IMR-90 (cell line): ENCODE measurements around the gene GPR35. TPM values are rescaled to one million over a fixed set of nuclear protein-coding genes. Genes with fewer than 3 reads are reported as not detected.

ENCODE experiments used
- ATAC-seq: fragments of 200-7000 bp; cut with Tn5 transposase; 2 replicates; pipeline ENCODE4 v1.9.1; 2020; ENCODE audit warnings: low read depth, mild to moderate bottlenecking, moderate library complexity
- BruUV-seq: library from RNA; stranded (reverse); fragments of 400-500 nt; replicated peaks from 2 replicates; lab custom pipeline; 2021; lab: Mats Ljungman, UMichigan
- CTCF ChIA-PET: fragments of 300-600 bp; formaldehyde crosslinking; extraction: SDS; loops from one replicate; lab custom pipeline; 2021; ENCODE audit warnings: antibody characterized with exemption; lab: Yijun Ruan, JAX
- POLR2A ChIA-PET: fragments of 300-600 bp; sonication (Branson Sonifier 250); formaldehyde crosslinking; loops from one replicate; lab custom pipeline; 2022; ENCODE audit warnings: antibody characterized with exemption; ENCODE audit not compliant: unreplicated experiment; lab: Charles Lee
- DNase-seq: peaks from one replicate; pipeline ENCODE4 v3.0.0; 2013
- H2AFZ ChIP-seq: replicated peaks from 2 replicates; pipeline ENCODE3; 2013; ENCODE audit warnings: low read length, mild to moderate bottlenecking; ENCODE audit not compliant: poor library complexity
- H2AK5ac ChIP-seq: 2 replicates; pipeline ENCODE4 v1.6.1; 2013; ENCODE audit warnings: low read depth, low read length, inconsistent platforms
- H2AK9ac ChIP-seq: replicated peaks from 2 replicates; pipeline ENCODE3; 2013; ENCODE audit warnings: mild to moderate bottlenecking, low read depth, low read length, moderate library complexity; ENCODE audit not compliant: poor library complexity
- H2BK120ac ChIP-seq: 2 replicates; pipeline ENCODE4 v1.6.1; 2013; ENCODE audit warnings: low read depth, low read length, inconsistent platforms
- H2BK15ac ChIP-seq: 3 replicates; pipeline ENCODE4 v1.6.1; 2013; ENCODE audit warnings: low read depth, low read length, inconsistent platforms
- H2BK20ac ChIP-seq: 2 replicates; pipeline ENCODE4 v1.6.1; 2013; ENCODE audit warnings: low read depth, mild to moderate bottlenecking, inconsistent platforms, low read length, moderate library complexity
- H2BK5ac ChIP-seq: 2 replicates; pipeline ENCODE4 v1.6.1; 2013; ENCODE audit warnings: mild to moderate bottlenecking, low read depth, low read length, inconsistent platforms; ENCODE audit not compliant: poor library complexity, severe bottlenecking
- H3K14ac ChIP-seq: replicated peaks from 2 replicates; pipeline ENCODE4 v1.6.1; 2013; ENCODE audit warnings: low read depth, low read length, inconsistent platforms
- H3K18ac ChIP-seq: 2 replicates; pipeline ENCODE4 v1.6.1; 2013; ENCODE audit warnings: low read depth, low read length, control low read depth
- H3K23ac ChIP-seq: 2 replicates; pipeline ENCODE4 v1.6.1; 2013; ENCODE audit warnings: low read depth, low read length, inconsistent platforms
- H3K27ac ChIP-seq: 2 replicates; pipeline ENCODE4 v1.5.1; 2013; ENCODE audit warnings: mild to moderate bottlenecking, control low read depth, low read length; ENCODE audit not compliant: insufficient read depth
- H3K27me3 ChIP-seq: 2 replicates; pipeline ENCODE4 v1.6.1; 2013; ENCODE audit warnings: low read length; ENCODE audit not compliant: control insufficient read depth, insufficient read depth
- H3K36me3 ChIP-seq: 2 replicates; pipeline ENCODE4 v1.6.1; 2013; ENCODE audit warnings: low read length, mixed read lengths; ENCODE audit not compliant: control insufficient read depth, insufficient read depth
- H3K4ac ChIP-seq: 2 replicates; pipeline ENCODE4 v1.6.1; 2013; ENCODE audit warnings: low read depth, low read length, inconsistent platforms
- H3K4me1 ChIP-seq: 2 replicates; pipeline ENCODE4 v1.6.1; 2013; ENCODE audit warnings: low read length, mixed read lengths; ENCODE audit not compliant: control insufficient read depth, insufficient read depth
- H3K4me2 ChIP-seq: 2 replicates; pipeline ENCODE4 v1.6.1; 2013; ENCODE audit warnings: low read depth, mild to moderate bottlenecking, control low read depth, low read length, moderate library complexity
- H3K4me3 ChIP-seq: 2 replicates; pipeline ENCODE4 v1.5.1; 2013; ENCODE audit warnings: low read depth, mild to moderate bottlenecking, control low read depth, low read length, moderate library complexity; ENCODE audit not compliant: insufficient read depth
- H3K56ac ChIP-seq: 2 replicates; pipeline ENCODE4 v1.6.1; 2013; ENCODE audit warnings: low read length, inconsistent platforms; ENCODE audit not compliant: insufficient read depth; ENCODE audit errors: extremely low read depth
- H3K79me1 ChIP-seq, 2 experiments: 2 replicates each; pipeline ENCODE4 v1.6.1; 2013; ENCODE audit warnings: low read length in 2 of 2, inconsistent platforms in 1 of 2, low read depth in 1 of 2
- H3K9ac ChIP-seq: 2 replicates; pipeline ENCODE4 v1.6.1; 2013; ENCODE audit warnings: low read depth, low read length, control low read depth
- H3K9me1 ChIP-seq: 2 replicates; pipeline ENCODE4 v1.6.1; 2013; ENCODE audit warnings: low read length, inconsistent platforms; ENCODE audit not compliant: insufficient read depth
- H3K9me3 ChIP-seq: 2 replicates; pipeline ENCODE4 v1.6.1; 2013; ENCODE audit warnings: low read length; ENCODE audit not compliant: control insufficient read depth, insufficient read depth
- H4K20me1 ChIP-seq: 2 replicates; pipeline ENCODE4 v1.6.1; 2013; ENCODE audit warnings: low read length, inconsistent platforms; ENCODE audit not compliant: insufficient read depth
- H4K5ac ChIP-seq: 2 replicates; pipeline ENCODE4 v1.6.1; 2013; ENCODE audit warnings: mild to moderate bottlenecking, low read depth, low read length, control low read depth
- H4K8ac ChIP-seq, 2 experiments: 2 replicates each; pipeline ENCODE4 v1.6.1; 2013; ENCODE audit warnings: low read depth in 2 of 2, low read length in 2 of 2, control low read depth in 1 of 2, inconsistent platforms in 1 of 2
- H4K91ac ChIP-seq: 2 replicates; pipeline ENCODE4 v1.6.1; 2013; ENCODE audit warnings: low read depth, low read length, inconsistent platforms; ENCODE audit not compliant: insufficient read depth
- FOS ChIP-seq: fragments of 150-350 bp; IDR thresholded peaks from 2 replicates; pipeline ENCODE4 v1.6.1; 2016; ENCODE audit warnings: low read depth, low read length
- MXI1 ChIP-seq: IDR thresholded peaks from 2 replicates; pipeline ENCODE4 v1.6.1; 2012; ENCODE audit warnings: low read depth, mild to moderate bottlenecking, low read length, moderate library complexity, borderline replicate concordance
- NFE2L2 ChIP-seq: fragments of 150-350 bp; IDR thresholded peaks from 2 replicates; pipeline ENCODE4 v1.6.1; 2016; ENCODE audit warnings: low read depth, mild to moderate bottlenecking, low read length
- RFX5 ChIP-seq: IDR thresholded peaks from 2 replicates; pipeline ENCODE4 v1.8.0; 2012; ENCODE audit warnings: low read depth, mild to moderate bottlenecking, low read length, moderate library complexity
- SMC3 ChIP-seq: fragments of 150-350 bp; IDR thresholded peaks from 2 replicates; pipeline ENCODE4 v1.6.1; 2016; ENCODE audit warnings: low read depth, mild to moderate bottlenecking, antibody characterized with exemption, low read length, moderate library complexity
- WGBS, 2 experiments: methylation state at CpG; one replicate each; pipeline versions ENCODE4 v1.1.5 to v1.1.7; 2013; ENCODE audit warnings: missing lambda C conversion rate in 2 of 2; ENCODE audit not compliant: insufficient read length in 1 of 2; ENCODE audit errors: extremely low coverage in 2 of 2; 5-methylcytosine and 5-hydroxymethylcytosine counted together
- dilution Hi-C: fragments of 300-500 bp; cut with HindIII; formaldehyde crosslinking; loops from one replicate; pipeline ENCODE4 v1.14.3; 2018; ENCODE audit warnings: low sequenced_read_pairs; ENCODE audit not compliant: unreplicated experiment
- in situ Hi-C: fragments of 300-500 bp; cut with MboI; formaldehyde crosslinking; loops from 3 replicates; pipeline ENCODE4 v1.14.3; 2019; ENCODE audit warnings: low sequenced_read_pairs, inconsistent platforms, mixed read lengths
- intact Hi-C: fragments of 100-400 bp; cut with micrococcal nuclease; formaldehyde crosslinking; loops from 2 replicates; pipeline ENCODE4 v1.10.0; 2022
- polyA plus RNA-seq, 3 experiments: library from polyadenylated mRNA; depleted of rRNA; stranded (reverse); fragments of >200 nt; gene quantifications; 2 replicates each; pipeline ENCODE4 v1.2.3, GENCODE V29; 2012; ENCODE audit warnings: low replicate concordance in 1 of 3
- total RNA-seq: library from RNA; depleted of rRNA; stranded (reverse); fragments of >200 nt; gene quantifications from 2 replicates; pipeline ENCODE4 v1.2.3, GENCODE V29; 2012
- TF ChIP-seq, protein P1 (sequence below): conservative IDR thresholded peaks from 2 replicates; pipeline ENCODE4 v1.5.1; 2012; ENCODE audit warnings: mild to moderate bottlenecking, low read depth, low read length, improper control_type of control experiment
- TF ChIP-seq, protein P2 (sequence below): fragments of 150-350 bp; IDR thresholded peaks from 2 replicates; pipeline ENCODE4 v1.6.1; 2017; ENCODE audit warnings: mild to moderate bottlenecking, antibody characterized with exemption, low read length, low read depth

GPR35 gene
- total and polyA plus RNA-seq, 2 of the 4 experiments (the other 2 are of a cell fraction) = 0.31 TPM; not detected in 1

DNA sequence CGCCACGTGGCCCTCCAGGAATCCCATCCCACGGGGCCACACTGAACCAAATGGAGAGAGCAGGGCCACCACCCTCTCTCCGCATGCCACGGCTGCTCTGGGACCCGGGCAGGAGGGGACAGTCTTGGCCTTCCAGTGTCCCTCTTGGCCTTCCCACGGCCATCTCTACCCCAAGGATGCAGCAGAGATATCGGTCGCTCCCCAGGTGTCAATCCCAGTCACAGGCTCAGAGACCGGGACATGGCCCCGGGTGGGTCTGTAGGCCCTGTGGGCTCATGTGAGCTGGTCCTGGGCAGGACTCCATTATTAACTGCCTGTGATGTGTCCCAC is 23.5 kb upstream of the GPR35 start:
- H2BK5ac ChIP-seq = no peak overlapping the region
- no peak overlapping the region for H2AK9ac ChIP-seq
- no peak overlapping the region for H2BK15ac ChIP-seq
- no TSS peak for BruUV-seq
- no peak for ATAC-seq
- H3K36me3 ChIP-seq = peaks cover 17% of the 10 kb centered on the region
- dilution Hi-C loops = no loop called here
- no peaks in the 10 kb centered on the region for H4K20me1 ChIP-seq
- H2AK5ac ChIP-seq = no peak overlapping the region
- in situ Hi-C loops = no loop called here
- DNase-seq = no peak
- H3K27me3 ChIP-seq = no peaks in the 10 kb centered on the region
- no peak overlapping the region for H4K5ac ChIP-seq
- H2AFZ ChIP-seq = no peak overlapping the region
- H3K9me1 ChIP-seq = no peaks in the 10 kb centered on the region; the same call in 1 of the 2 replicates
- no peak overlapping the region for H3K4me2 ChIP-seq
- intact Hi-C loops = no loop called here
- no peak overlapping the region for H3K18ac ChIP-seq
- no peaks in the 10 kb centered on the region for H3K4me1 ChIP-seq
- H2BK20ac ChIP-seq = no peak overlapping the region
- CTCF ChIA-PET = no interaction called here
- H3K27ac ChIP-seq = no peak overlapping the region
- H3K9ac ChIP-seq = no peak overlapping the region
- no peak overlapping the region for H3K56ac ChIP-seq
- H4K8ac ChIP-seq = no peak overlapping the region
- no peak overlapping the region for H3K14ac ChIP-seq
- no peak overlapping the region for H3K23ac ChIP-seq
- TF ChIP-seq RFX5 = no peak
- TF ChIP-seq NFE2L2 = no peak
- TF ChIP-seq MXI1 = no peak
- TF ChIP-seq SMC3 = no peak
- no peak for TF ChIP-seq FOS
- TF ChIP-seq, protein P1, sequence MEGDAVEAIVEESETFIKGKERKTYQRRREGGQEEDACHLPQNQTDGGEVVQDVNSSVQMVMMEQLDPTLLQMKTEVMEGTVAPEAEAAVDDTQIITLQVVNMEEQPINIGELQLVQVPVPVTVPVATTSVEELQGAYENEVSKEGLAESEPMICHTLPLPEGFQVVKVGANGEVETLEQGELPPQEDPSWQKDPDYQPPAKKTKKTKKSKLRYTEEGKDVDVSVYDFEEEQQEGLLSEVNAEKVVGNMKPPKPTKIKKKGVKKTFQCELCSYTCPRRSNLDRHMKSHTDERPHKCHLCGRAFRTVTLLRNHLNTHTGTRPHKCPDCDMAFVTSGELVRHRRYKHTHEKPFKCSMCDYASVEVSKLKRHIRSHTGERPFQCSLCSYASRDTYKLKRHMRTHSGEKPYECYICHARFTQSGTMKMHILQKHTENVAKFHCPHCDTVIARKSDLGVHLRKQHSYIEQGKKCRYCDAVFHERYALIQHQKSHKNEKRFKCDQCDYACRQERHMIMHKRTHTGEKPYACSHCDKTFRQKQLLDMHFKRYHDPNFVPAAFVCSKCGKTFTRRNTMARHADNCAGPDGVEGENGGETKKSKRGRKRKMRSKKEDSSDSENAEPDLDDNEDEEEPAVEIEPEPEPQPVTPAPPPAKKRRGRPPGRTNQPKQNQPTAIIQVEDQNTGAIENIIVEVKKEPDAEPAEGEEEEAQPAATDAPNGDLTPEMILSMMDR = no peak
- TF ChIP-seq, protein P2, sequence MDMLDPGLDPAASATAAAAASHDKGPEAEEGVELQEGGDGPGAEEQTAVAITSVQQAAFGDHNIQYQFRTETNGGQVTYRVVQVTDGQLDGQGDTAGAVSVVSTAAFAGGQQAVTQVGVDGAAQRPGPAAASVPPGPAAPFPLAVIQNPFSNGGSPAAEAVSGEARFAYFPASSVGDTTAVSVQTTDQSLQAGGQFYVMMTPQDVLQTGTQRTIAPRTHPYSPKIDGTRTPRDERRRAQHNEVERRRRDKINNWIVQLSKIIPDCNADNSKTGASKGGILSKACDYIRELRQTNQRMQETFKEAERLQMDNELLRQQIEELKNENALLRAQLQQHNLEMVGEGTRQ = no peak
- H4K91ac ChIP-seq = no peak overlapping the region
- 89% methylated on average over 11 of the region's 11 CpGs; no CpG with 5 or more reads in 1 of the 2 experiments for WGBS, 2 experiments
- no peak overlapping the region for H2BK120ac ChIP-seq
- no peak overlapping the region for H3K4ac ChIP-seq
- H3K4me3 ChIP-seq = no peak overlapping the region
- POLR2A ChIA-PET = no interaction called here
- no peaks in the 10 kb centered on the region for H3K9me3 ChIP-seq
- H3K79me1 ChIP-seq = no peaks in the 10 kb centered on the region
